Breast epithelium (tissue), 3 donors: ENCODE results near the gene UBIAD1.

Experiments
- POLR2A ChIP-seq: fragments of 450-650 bp; IDR thresholded peaks from one replicate; pipeline ENCODE4 v1.6.1; 2016; ENCODE audit warnings: antibody characterized with exemption, mild to moderate bottlenecking, moderate library complexity
- POLR2AphosphoS5 ChIP-seq, 3 donors: sonication (generic); formaldehyde crosslinking; IDR thresholded peaks; one replicate each; pipeline ENCODE4 v1.6.1; 2017; ENCODE audit warnings: antibody characterized with exemption in 3 of 3
- TF ChIP-seq, protein P1 (sequence below), 3 donors: fragments of 450-650 bp; IDR thresholded peaks; one replicate each; pipeline ENCODE4 v1.5.1; 2016 to 2017; ENCODE audit warnings: antibody characterized with exemption in 3 of 3, mild to moderate bottlenecking in 3 of 3, moderate library complexity in 3 of 3

DNA sequence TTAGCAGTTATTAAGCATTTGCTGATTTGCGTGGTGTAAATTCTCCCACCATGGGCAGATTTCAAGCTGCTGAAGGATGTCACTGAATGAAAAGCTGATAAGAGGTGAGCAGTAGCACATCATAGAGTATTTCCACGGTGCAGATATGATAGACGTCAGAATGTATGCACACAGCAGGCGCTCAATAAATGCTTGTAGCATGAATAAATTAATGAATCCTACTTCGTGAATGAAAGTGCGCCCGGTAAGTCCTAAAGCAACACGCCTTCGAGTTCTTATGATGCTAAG is 510 bp upstream of the UBIAD1 start:
- TF ChIP-seq, protein P1, sequence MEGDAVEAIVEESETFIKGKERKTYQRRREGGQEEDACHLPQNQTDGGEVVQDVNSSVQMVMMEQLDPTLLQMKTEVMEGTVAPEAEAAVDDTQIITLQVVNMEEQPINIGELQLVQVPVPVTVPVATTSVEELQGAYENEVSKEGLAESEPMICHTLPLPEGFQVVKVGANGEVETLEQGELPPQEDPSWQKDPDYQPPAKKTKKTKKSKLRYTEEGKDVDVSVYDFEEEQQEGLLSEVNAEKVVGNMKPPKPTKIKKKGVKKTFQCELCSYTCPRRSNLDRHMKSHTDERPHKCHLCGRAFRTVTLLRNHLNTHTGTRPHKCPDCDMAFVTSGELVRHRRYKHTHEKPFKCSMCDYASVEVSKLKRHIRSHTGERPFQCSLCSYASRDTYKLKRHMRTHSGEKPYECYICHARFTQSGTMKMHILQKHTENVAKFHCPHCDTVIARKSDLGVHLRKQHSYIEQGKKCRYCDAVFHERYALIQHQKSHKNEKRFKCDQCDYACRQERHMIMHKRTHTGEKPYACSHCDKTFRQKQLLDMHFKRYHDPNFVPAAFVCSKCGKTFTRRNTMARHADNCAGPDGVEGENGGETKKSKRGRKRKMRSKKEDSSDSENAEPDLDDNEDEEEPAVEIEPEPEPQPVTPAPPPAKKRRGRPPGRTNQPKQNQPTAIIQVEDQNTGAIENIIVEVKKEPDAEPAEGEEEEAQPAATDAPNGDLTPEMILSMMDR (IDR thresholded peaks at IDR 0.05), result no peak
- TF ChIP-seq POLR2AphosphoS5 (IDR thresholded peaks at IDR 0.05) (no peak), POLR2A (no peak)
